ENCODE data around the gene ZNF644.
A peak's percentile ranks its signal among the peaks of the same experiment; 100 is the strongest.
"Not testable (repeated sequence)": the region's sequence is repeated elsewhere in the genome, so short reads cannot be mapped to it uniquely, and the experiment has no call there.

The ZNF644 gene

DNA sequence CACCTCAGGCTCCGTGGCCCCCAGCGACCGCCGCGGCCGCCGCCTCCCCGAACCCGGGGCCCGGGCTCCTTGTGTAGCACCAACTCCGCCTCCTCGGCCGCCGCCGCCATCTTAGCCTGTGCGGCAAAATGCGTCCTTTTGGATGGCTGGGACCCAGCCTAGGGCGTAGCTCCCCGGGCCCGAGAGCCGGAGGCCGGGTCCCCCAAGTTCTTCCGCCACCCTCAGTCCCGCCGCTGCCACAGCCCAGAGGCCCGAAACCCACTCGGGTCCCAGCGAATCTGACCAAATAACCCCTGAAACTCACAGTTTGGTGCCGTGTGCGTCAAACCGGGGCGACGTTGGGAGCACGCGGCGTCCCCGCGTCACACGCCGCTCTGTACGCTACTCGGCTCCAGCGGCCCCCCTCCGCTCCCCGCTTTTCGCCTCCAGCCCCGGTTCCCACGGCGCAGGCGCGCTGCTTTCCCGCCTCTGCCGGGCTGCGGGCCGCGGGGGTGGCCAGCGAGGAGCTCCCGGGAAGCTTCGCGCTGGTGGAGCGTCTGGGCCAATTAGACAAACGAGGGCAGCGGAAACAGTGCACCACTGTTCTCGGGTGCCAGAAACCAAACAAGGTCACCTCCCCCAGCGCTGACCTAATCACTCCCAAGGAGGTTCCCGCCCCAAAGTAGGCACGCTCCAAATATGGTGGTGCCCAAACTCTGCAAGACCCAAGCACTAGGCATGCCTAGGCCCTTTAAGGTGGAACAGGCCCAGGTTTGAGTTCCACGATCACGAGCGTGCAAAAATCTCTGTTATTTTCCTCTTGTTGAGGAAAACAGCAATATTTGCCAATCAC is at the start of gene ZNF644:
TSS of gene ZNF644 (minus strand) at position 350 of the 832 bp plus-strand sequence. CDS start 39,682 bp downstream, outside the sequence.
- DNase-seq: peak; percentile 93

DNA sequence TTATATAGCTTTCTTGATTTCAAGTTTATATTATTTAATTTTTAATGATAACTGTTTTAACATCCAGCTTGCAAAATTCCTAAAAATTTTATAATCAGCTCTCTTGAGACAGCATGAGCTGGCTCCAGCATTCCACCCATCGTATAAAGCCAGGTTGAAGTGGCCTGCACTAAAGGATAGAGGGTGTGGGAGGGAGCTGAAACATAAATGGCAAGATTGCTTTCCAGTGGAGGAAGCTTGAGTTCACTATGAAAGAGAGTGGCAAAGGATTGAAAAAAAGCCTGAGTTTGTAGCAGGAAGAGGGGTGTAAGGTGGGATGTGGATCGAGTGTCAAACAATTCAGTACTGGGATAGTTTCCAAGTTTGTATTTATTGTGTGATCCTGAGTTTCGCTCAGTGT is 48.5 kb upstream of the ZNF644 start:
- peak; percentile 50 for DNase-seq

DNA sequence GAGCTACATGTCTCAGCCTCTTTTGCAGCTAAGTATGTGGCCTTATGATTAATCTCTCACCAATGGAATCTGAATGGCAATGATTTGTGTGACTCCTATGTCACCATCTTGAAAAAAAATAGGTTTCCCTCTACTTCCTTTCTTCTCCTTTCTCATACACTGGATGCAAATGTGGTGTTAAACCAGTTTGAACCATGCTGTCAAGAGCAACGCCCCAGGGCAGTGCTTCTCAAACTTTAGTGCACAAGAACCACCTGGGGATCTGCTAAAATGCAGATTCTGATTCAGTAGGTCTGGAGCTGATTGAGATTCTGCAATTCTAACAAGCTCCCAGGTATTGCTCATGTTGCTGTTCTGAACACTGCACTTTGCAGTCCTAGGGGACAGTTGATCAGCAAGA is 44.7 kb upstream of the ZNF644 start:
- no peak for DNase-seq

GRCh38 chr1:91065337-91065736 is 43.5 kb upstream of the ZNF644 start:
- DNase-seq: no peak

GRCh38 chr1:91063403-91063802 is 41.6 kb upstream of the ZNF644 start:
- DNase-seq: not testable (repeated sequence)

- no peak for DNase-seq
Observed at GRCh38 chr1:91059157-91059556, 37.3 kb upstream of the ZNF644 start.

- no peak for DNase-seq
Observed at GRCh38 chr1:91057784-91058183, 35.9 kb upstream of the ZNF644 start.

DNA sequence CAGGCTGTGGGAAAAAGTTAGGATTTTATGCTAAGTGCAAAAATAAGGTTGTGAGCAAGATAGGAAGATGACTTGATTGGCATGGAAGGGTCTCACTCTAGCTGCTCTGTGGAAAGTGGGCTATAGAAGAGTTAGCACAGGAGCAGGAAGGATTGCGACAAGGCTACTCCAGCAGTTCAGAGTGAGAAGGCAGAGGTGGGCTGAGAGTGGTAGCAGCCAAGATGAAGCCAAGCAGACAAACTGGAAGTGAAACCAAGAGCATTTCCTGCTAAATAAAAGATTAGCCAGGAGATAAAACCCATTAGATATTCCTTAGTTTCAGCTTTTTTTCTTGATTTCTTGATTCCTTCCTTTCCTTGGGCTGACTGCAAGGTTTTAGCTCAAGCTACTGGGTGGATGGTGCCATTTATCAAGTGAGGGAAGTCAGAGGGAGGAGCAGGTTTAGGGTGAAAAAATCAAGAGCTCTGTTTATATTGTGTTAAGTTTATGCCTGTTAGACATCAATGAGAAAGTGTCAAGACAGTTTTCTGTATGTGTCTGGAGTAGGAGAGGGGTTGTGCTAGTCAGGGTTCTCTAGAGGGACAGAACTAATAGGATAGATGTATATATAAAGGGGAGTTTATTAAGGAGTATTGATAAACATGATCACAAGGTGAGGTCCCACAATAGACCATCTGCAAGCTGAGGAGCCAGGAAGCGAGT is 33.1 kb upstream of the ZNF644 start:
- DNase-seq: no peak

DNA sequence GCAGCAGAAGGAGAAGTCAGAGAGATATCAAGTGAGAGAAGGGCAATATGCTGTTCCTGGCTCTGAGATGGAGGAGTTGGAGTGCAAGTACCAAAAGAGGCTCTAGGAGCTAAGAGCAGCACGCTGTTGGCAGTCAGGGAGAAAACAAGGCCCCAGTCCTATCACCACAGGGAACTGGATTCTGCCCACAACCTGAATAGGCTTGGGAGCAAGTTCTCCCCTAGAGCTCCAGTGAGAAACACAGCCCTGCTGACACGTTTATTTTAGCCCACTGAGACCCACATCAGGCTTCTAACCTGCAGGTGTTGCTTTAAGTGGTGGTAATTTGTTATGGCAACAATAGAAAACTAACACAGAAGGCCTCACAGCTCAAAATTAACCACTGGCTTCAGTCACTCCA is 31.8 kb upstream of the ZNF644 start:
- DNase-seq: no peak

DNA sequence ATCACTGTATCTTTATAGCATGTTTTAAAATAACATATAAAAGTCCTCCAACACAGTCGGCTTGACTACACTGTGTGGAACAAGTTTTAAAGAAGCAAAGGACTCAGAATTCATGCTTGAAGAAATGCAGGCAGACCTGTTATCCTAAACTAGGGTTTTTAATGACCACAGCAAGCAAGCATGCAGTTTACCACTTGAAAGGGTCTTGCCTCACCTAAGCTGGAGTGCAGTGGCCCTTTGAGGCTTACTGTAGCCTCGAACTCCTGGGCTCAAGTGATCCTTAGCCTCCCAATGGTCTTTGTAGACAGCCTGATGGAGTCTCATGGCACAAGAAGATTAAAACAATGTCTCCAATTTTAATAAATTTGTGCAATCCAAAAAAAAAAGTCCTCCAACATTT is 27.7 kb upstream of the ZNF644 start:
- DNase-seq: not testable (repeated sequence)

GRCh38 chr1:91046766-91047165 is 24.9 kb upstream of the ZNF644 start:
- no peak for DNase-seq

DNA sequence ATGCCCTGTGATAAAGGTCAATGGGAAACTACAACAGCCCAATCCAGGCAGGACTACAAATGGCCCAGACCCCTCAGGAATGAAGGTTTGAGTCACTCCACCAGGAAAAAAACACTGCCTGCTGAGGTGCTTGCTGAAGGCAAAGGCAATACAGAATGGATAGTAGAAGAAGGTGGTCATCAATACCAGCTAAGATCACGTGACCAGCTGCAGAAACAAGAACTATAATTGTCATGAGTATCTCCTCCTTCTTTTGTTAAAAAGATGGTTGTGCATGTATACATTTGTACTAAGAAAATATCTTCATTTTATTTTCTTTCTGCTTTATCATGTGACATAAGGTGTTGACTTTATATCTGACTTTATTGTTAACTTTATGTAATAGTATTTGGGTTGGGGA is 23.4 kb upstream of the ZNF644 start:
- DNase-seq: no peak

DNA sequence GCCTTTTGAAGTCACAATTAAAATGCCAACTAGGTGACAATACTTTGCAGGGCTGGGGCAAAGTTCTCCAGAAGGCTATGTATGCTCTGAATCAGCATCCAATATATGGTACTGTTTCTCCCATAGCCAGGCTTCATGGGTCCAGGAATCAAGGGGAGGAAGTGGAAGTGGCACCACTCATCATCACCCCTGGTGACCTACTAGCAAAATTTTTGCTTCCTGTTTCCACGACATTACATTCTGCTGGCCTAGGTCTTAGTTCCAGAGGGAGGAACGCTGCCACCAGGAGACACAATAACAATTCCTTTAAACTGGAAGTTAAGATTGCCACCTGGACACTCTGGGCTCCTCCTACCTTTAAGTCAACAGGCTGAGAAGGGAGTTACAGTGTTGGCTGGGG is 22.9 kb upstream of the ZNF644 start:
- not testable (repeated sequence) for DNase-seq

DNA sequence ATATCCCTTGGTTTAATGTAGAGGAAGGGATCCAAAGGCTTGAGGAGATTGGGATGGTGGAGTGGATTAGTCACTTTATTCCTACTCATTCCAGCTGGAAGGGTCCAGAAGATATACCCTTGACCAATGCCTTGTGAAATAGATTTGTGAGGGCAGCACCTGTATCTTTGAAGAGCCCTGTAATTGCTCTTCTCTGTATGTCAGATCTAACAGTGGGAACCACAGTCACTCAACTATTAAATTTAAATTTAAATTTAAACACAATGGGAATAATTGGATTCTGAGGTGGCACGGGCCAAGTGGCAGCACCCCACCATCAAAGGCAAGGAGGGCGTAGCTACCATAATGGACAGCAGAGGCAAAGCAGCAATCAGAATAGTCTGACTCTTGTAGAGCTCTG is 20.5 kb upstream of the ZNF644 start:
- DNase-seq: not testable (repeated sequence)

- no peak for DNase-seq
Observed at GRCh38 chr1:91038582-91038981, 16.7 kb upstream of the ZNF644 start.

DNA sequence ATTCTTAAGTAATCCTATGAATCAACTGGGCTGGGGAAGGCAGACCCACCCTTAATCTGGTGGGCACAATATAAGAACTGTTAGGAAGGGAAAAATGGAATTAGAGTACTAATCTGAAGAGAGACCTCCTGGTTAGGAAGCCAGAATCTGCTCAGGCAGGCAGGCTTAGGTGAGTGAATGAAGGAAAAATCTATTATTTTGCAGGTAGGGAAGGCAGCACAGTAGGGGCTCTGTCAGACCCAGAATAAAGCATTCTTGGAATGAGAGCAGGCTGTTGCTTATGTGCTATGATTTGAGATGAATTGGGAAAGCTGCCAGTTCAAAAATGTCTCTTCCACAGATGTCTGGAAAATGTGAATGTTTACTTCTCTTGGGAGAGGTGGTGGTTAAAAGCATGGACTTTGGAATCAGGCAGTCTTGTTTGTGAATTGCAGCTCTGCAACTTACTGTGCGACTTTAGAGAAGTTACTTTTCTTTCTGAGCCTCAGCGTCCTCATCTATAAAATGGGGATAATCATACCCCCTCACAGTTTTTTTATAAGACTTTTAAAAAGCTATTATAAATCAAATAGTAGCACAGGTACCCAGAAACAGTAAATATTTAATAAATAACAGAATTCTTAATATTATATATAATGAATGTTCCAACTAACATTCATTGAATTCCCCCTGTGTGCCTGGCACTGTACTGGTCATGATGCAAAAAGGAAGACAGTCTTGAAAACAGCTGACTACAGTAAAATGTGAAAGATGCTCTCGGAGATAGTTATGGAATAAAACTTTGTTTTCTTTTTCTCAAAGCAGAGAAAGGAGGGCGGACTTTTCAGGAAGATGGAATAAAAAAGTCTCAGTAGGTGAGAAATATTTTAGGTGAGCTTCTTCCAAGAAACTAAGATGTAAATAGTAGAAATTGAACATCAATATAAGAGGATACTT is 15.3 kb upstream of the ZNF644 start:
- DNase-seq: no peak

GRCh38 chr1:91032349-91032748 is 10.5 kb upstream of the ZNF644 start:
- no peak for DNase-seq

GRCh38 chr1:91031081-91031480 is 9.2 kb upstream of the ZNF644 start:
- no peak for DNase-seq

DNA sequence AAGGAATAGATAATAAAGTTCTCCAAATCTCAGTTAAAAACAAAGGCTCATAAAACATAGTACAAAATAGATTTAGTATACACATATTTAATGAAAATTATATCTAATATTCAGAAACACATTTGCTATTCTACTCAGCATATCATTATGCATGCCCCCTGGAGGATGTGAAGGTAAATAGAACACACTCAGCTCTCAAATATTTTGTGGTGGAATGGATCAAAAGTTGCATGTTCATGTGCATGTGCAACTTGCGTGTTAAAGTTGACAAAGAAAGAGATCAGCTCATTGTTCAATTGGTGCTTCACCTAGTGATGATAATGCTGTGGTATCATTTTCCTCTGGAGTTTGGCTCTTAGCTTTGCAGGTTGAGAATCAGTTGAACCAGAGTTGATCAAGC is 4.9 kb upstream of the ZNF644 start:
- no peak for DNase-seq

DNA sequence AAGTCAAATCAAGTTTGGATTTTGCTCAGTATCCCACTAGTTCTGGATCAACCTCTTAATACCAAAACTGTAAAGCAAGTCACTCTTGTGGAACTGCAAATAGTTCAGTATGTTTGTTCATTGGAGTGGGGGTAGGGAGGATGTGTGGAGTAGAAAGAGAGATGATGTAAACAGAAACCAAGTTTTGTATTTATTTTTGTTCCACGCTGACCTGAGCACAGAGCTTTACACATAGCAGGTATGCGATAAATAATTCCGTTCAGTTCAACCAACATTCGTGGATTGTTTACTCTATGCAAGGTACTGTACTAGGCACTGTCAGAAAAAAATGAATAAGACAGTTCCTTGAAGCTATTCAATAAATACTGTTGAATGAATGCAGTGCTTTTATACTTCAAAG is 4.5 kb upstream of the ZNF644 start:
- no peak for DNase-seq

DNA sequence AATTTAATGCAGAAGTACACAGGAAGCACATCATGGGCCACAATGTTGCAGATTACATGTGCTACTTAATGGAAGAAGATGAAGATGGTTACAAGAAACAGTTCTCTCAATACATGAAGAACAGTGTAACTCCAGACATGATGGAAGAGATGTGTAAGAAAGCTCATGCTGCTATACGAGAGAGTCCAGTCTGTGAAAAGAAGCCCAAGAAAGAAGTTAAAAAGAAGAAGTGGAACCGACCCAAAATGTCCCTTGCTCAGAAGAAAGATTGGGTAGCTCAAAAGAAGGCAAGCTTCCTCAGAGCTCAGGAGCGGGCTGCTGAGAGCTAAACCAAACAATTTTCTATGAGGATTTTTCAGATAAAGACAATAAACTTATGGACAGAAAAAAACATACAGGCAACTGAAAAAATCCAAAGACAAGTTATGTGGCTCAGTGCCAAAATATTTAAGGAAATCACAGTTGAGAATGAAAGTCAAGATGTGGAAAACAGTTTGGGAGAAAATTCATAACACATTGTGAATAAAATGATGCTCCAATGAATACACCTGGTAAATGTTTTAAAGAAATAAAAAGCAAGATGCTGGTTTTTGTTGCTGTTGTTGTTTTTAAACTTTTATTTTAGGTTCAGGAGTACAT is 2.8 kb upstream of the ZNF644 start:
- no peak for DNase-seq

- DNase-seq: no peak
Observed at GRCh38 chr1:91022518-91022929, 689 bp upstream of the ZNF644 start.

Data from DMS153 (cell line).